NT2/D1 (cell line): ENCODE data around the gene RAC2.
"Not testable (repeated sequence)": the region's sequence is repeated elsewhere in the genome, so short reads cannot be mapped to it uniquely, and the experiment has no call there.

ENCODE experiments used
- DNase-seq: peaks from one replicate; pipeline ENCODE4 v3.0.0-alpha.2; 2011; ENCODE audit warnings: low read depth, low spot score
- H3K27me3 ChIP-seq: 2 replicates; pipeline ENCODE4 v1.6.0; 2011; ENCODE audit warnings: mild to moderate bottlenecking; ENCODE audit not compliant: insufficient read length, insufficient read depth
- H3K36me3 ChIP-seq: 2 replicates; pipeline ENCODE4 v1.6.1; 2011; ENCODE audit warnings: mild to moderate bottlenecking, low read length, mixed read lengths; ENCODE audit not compliant: insufficient read depth, insufficient read length
- H3K4me1 ChIP-seq: 2 replicates; pipeline ENCODE4 v1.5.1; 2011; ENCODE audit not compliant: insufficient read depth, insufficient read length
- H3K4me3 ChIP-seq: 2 replicates; pipeline ENCODE4 v1.5.1; 2011; ENCODE audit warnings: low read depth; ENCODE audit not compliant: insufficient read length
- H3K9ac ChIP-seq: 2 replicates; pipeline ENCODE4 v1.6.0; 2011; ENCODE audit warnings: low read depth; ENCODE audit not compliant: insufficient read length
- H3K9me3 ChIP-seq: 2 replicates; pipeline ENCODE4 v1.5.1; 2011; ENCODE audit warnings: mild to moderate bottlenecking, low read length; ENCODE audit not compliant: insufficient read depth
- SUZ12 ChIP-seq: IDR thresholded peaks from 2 replicates; pipeline ENCODE4 v1.6.1; 2011; ENCODE audit not compliant: insufficient read length, insufficient read depth; ENCODE audit errors: extremely low read depth
- YY1 ChIP-seq: IDR thresholded peaks from 2 replicates; pipeline ENCODE4 v1.6.1; 2011; ENCODE audit not compliant: insufficient read length, insufficient read depth
- ZNF274 ChIP-seq: IDR thresholded peaks from 2 replicates; pipeline ENCODE4 v1.6.1; 2011; ENCODE audit warnings: mild to moderate bottlenecking, low read depth, low read length

RAC2 gene

DNA sequence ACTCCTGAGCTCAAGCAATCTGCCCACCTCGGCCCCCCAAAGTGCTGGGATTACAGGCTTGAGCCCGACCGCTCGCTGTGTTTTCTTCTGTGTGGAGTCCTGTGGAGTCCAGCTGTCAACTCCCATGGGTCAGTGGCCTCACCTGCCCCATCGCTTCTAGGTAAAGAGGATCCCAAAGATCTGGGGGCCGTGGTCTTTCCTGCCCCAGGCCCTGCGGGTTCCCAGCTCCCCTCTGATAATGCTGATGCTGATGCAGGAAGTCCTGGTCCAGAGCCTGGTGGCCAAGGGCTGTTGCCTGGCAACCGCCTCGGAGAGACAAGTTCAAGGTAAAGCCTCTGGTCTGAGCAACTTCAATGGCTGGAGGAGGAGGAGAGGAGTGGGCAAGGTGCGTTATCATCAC, 41.4 kb downstream of the RAC2 start:
- no peak for DNase-seq
- no peak overlapping the region for H3K4me3 ChIP-seq
- no peaks in the 10 kb centered on the region for H3K9me3 ChIP-seq
- H3K9ac ChIP-seq = no peak overlapping the region
- H3K36me3 ChIP-seq = no peaks in the 10 kb centered on the region
- peaks cover 11% of the 10 kb centered on the region for H3K4me1 ChIP-seq
- no peak for TF ChIP-seq ZNF274
- no peak for TF ChIP-seq YY1
- TF ChIP-seq SUZ12 = no peak
- no peaks in the 10 kb centered on the region for H3K27me3 ChIP-seq

DNA sequence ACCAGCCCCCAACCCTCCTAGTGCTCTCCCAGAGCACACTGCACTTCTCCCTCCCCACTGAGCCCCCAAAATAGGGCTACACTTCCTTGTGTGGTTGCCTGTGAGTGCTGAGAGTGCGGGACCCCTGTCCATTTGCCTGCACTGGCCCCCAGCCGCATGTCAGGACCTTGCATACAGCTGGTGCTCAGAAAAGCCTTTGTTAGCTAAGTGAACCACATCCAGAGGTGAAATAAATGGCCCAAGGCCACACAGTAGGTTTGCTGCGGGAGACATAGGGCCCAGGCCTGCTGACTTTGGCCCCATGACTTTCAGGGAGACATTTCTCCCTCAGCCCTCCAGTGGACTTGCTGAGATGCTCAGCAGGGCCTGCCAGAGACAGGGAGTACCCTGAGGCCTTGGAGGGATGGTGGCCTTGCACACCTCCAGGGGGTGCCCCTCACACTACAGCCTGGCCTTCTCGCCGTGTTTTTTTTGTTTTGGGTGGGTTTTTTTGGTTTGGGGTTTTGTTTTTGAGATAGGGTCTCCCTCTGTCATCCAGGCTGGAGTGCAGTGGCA, 42.0 kb downstream of the RAC2 start:
- TF ChIP-seq SUZ12 (no peak), YY1 (no peak), ZNF274 (no peak)
- Histone ChIP-seq H3K27me3 (no peaks in the 10 kb centered on the region), H3K9me3 (no peaks in the 10 kb centered on the region), H3K9ac (peak overlapping the region; percentile 42), H3K4me3 (no peak overlapping the region), H3K36me3 (no peaks in the 10 kb centered on the region), H3K4me1 (peaks cover 17% of the 10 kb centered on the region)
- DNase-seq = no peak

DNA sequence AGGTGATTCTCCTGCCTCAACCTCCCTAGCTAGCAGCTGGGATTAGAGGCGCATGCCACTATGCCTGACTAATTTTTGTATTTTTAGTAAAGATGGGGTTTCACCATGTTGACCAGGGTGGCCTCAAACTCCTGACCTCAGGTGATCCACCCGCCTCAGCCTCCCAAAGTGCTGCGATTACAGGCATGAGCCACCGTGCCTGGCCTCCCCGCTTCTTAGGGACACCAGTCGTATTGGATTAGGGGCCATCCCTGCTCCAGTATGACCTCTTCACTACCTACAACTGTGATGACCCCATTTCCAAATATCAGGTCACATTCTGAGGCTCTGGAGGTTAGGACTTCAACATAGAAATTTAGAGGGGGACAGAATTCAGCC, 42.6 kb downstream of the RAC2 start:
- H3K9me3 ChIP-seq, H3K4me3 ChIP-seq, H3K36me3 ChIP-seq, DNase-seq, H3K27me3 ChIP-seq: not testable (repeated sequence)
- H3K9ac ChIP-seq = peak overlapping the region; percentile 42
- peaks cover 21% of the 10 kb centered on the region for H3K4me1 ChIP-seq

DNA sequence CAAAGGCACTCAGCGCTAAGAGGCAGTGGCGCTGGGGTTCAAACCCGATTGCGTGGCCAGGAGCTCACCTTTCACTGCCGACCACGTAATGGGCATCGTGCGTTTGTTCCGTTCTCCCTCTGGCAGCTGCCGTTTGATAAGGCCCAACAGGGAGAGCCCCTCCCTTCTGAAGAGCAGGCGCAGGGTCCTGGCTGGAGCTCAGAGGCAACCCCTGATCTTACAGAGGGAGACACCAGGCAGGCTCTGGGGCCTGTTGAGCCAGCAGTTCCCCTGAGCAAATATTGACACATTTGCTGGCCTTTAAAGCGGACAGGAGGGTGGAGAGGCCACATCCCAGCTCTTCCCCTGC, 44.3 kb downstream of the RAC2 start:
- Histone ChIP-seq H3K9me3 (no peaks in the 10 kb centered on the region), H3K27me3 (no peaks in the 10 kb centered on the region), H3K4me3 (no peak overlapping the region), H3K36me3 (no peaks in the 10 kb centered on the region), H3K4me1 (peaks cover 21% of the 10 kb centered on the region), H3K9ac (peak overlapping the region; percentile 76)
- TF ChIP-seq ZNF274 (no peak), SUZ12 (no peak), YY1 (no peak)
- DNase-seq = no peak

DNA sequence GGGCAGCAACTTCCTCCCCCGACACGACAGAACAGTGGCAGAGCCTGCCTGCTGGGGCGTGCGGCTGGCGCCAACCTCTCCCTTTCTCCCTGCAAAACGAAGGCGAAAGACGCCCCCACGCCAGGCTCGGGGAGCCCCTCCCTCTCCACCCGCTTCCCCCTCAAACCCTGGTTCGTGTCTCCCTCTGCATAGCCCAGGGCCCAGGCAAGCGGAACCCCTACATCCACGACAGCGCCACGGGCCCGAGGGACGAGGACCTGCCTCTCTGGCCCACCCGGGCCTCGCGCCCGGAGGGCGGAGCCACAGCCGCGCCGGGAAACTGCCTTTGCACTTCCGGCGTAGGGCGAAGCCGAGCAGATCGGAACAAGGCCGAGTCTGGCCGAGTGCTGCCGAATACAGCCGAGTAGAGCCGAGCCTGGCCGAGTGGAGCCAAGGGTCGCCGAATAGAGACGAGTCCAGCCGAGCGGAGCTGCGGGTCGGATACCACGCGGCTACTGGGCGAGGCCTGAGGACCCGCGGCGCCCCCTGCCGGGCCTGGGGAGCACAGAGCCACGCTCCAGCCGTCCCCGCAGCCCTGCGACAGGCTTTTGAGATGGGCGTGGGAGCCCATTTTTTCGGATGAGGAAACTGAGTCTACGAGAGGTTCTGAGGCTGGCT, 44.8 kb downstream of the RAC2 start:
- no peaks in the 10 kb centered on the region for H3K9me3 ChIP-seq
- no peaks in the 10 kb centered on the region for H3K27me3 ChIP-seq
- H3K4me1 ChIP-seq = peaks cover 21% of the 10 kb centered on the region
- no peaks in the 10 kb centered on the region for H3K36me3 ChIP-seq
- no peak for TF ChIP-seq YY1
- no peak for TF ChIP-seq SUZ12
- no peak for TF ChIP-seq ZNF274
- H3K9ac ChIP-seq = peak overlapping the region; percentile 89
- H3K4me3 ChIP-seq = peak overlapping the region; percentile 90
- DNase-seq = peak; percentile 94

DNA sequence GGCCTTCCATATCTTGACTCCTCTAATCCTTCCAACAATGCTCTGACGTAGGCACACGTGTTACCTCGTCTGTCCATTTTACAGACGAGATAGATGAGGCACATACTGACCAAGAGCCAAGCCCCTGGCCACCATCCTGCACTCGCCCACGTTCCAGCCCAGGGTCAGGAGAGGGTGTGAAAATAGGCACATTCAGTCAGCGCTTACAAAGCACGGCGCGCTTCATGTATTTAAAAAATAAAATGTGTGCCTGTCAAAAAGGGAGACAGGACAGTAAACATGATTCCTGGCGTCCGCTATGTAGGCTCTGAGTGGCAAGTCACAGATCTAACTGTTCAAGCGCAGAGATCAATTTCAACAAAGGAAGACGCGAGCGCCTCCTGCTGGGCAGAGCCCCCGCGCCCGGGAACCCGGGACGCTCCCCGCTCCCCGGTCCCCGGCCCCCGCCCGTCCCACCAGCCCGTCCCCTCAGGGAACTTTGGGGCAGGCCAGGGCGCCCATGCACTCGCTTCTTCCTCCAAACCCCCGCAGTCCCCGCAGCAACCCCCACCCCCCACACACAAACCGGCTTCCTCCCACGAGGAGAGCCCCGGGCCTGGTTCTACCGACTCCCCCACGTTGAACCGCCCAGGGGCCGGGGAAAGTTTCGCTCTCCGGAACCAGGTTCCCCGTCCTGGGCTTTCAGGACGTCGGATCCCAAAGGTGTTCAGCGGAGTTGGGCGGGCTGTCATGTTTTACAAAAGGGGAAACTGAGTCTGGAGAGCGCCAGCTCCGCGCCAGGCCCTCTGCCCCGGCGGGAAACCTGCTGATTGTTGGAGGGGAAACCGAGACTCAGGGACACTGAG, 45.6 kb downstream of the RAC2 start:
- peak; percentile 39 for DNase-seq
- no peak for TF ChIP-seq YY1
- no peak for TF ChIP-seq SUZ12
- no peak for TF ChIP-seq ZNF274
- H3K4me3 ChIP-seq = peak overlapping the region; percentile 90
- H3K27me3 ChIP-seq = no peaks in the 10 kb centered on the region
- H3K4me1 ChIP-seq = peaks cover 21% of the 10 kb centered on the region
- peak overlapping the region; percentile 89 for H3K9ac ChIP-seq
- no peaks in the 10 kb centered on the region for H3K9me3 ChIP-seq
- no peaks in the 10 kb centered on the region for H3K36me3 ChIP-seq

DNA sequence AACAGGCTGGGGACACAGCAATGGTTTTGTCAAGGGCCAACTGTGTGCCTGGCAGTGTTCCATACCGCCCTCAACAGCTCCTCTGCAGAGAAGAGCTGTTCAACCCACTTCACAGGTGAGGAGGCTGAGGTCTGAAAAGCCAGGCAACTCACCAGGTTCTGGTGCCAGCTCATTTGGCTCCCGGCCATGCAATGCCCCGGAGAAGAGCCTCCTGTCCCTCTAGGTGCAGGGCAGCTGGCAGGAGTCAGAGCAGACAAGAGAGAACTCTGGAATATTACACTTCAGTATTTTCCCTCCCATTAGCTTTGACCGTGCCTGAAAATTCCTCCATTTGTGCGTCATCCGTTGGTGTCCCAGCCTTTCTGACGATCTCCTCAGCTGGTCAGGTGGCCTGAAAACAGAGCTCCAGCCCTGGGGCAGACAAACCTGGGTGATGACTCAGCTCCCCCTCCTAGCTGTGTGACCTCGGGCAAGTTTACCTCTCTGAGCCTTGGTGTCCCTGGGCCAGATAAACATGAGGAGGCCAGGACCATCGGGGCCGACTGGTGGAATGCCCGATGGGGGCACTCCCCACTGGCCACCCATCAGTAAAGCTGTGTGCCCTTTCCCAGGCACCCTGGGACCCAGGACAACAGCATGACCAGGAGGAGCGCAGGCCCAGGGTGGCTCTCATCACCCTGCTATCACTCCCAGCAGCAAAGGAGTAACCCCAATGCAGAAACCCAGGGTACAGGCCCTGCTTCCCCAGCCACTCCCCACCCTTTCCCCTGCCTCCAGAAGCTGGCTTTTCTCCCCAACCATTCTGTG, 46.4 kb downstream of the RAC2 start:
- H3K4me1 ChIP-seq = peaks cover 21% of the 10 kb centered on the region
- H3K4me3 ChIP-seq = peak overlapping the region; percentile 36
- H3K27me3 ChIP-seq = no peaks in the 10 kb centered on the region
- H3K9me3 ChIP-seq = peaks cover 6% of the 10 kb centered on the region; the same call in 1 of the 2 replicates
- TF ChIP-seq SUZ12 (no peak), ZNF274 (no peak), YY1 (no peak)
- DNase-seq = no peak
- peak overlapping the region; percentile 74 for H3K9ac ChIP-seq
- H3K36me3 ChIP-seq = no peaks in the 10 kb centered on the region
